ENCODE data around the gene SACS.

The SACS gene

GRCh38 chr13:23468811-23469210, 35.3 kb upstream of the SACS start:
- DNase-seq (ENCODE audit: low spot score) = no peak
- no peak for TF ChIP-seq CTCF (IDR thresholded peaks at IDR 0.05; ENCODE audit: extremely low read depth, missing control alignments)

- TF ChIP-seq CTCF (IDR thresholded peaks at IDR 0.05; ENCODE audit: extremely low read depth, missing control alignments) = no peak
- no peak for DNase-seq (ENCODE audit: low spot score)
Observed at GRCh38 chr13:23467932-23468278, 34.4 kb upstream of the SACS start.

- no peak for DNase-seq (ENCODE audit: low spot score)
Observed at GRCh38 chr13:23467048-23467931, 33.8 kb upstream of the SACS start.

GRCh38 chr13:23466144-23467002, 32.9 kb upstream of the SACS start:
- TF ChIP-seq CTCF (IDR thresholded peaks at IDR 0.05; ENCODE audit: extremely low read depth, missing control alignments) = peak; percentile 60
- DNase-seq (ENCODE audit: low spot score) = peak; percentile 84

More at GRCh38 chr13:23467048-23467931, 33.8 kb upstream of the SACS start:
- no peak for TF ChIP-seq CTCF (IDR thresholded peaks at IDR 0.05; ENCODE audit: extremely low read depth, missing control alignments)

GRCh38 chr13:23463661-23464060, 30.2 kb upstream of the SACS start:
- no peak for DNase-seq (ENCODE audit: low spot score)

GRCh38 chr13:23462815-23463559, 29.5 kb upstream of the SACS start:
- no peak for TF ChIP-seq CTCF (IDR thresholded peaks at IDR 0.05; ENCODE audit: extremely low read depth, missing control alignments)
- DNase-seq (ENCODE audit: low spot score) = no peak

More at GRCh38 chr13:23463661-23464060, 30.2 kb upstream of the SACS start:
- TF ChIP-seq CTCF (IDR thresholded peaks at IDR 0.05; ENCODE audit: extremely low read depth, missing control alignments) = no peak

All from GM20000 (cell line).